ENCODE measurements around the gene PTPRR.

DNA sequence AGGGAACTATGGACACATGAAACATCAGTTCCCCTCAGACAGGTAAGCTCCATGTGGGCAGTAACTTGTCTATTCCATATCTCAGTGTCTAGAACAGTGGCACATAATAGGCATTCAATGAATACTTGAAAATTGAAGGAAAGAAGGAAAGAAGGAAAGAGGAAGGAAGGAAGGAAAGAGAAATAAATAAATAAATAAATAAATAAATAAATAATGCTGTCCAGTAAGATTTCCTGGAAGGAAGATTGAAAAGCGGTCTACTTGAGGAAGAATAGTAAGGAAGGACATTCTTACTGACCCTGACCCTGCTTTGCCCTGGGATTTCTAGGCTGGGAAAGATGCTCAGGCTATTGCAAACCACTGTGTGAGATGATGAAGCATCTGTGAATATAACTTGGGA is 91.5 kb downstream of the PTPRR start:
- TF ChIP-seq, protein P1, sequence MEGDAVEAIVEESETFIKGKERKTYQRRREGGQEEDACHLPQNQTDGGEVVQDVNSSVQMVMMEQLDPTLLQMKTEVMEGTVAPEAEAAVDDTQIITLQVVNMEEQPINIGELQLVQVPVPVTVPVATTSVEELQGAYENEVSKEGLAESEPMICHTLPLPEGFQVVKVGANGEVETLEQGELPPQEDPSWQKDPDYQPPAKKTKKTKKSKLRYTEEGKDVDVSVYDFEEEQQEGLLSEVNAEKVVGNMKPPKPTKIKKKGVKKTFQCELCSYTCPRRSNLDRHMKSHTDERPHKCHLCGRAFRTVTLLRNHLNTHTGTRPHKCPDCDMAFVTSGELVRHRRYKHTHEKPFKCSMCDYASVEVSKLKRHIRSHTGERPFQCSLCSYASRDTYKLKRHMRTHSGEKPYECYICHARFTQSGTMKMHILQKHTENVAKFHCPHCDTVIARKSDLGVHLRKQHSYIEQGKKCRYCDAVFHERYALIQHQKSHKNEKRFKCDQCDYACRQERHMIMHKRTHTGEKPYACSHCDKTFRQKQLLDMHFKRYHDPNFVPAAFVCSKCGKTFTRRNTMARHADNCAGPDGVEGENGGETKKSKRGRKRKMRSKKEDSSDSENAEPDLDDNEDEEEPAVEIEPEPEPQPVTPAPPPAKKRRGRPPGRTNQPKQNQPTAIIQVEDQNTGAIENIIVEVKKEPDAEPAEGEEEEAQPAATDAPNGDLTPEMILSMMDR (CRISPR knock-in tag; IDR thresholded peaks at IDR 0.05) = no peak
- TF ChIP-seq NBN (conservative IDR thresholded peaks at IDR 0.05) = no peak
- TF ChIP-seq FOXP1 (IDR thresholded peaks at IDR 0.05) = no peak
- TF ChIP-seq FOXP1 (CRISPR knock-in tag; IDR thresholded peaks at IDR 0.05) = no peak
- no peak for TF ChIP-seq EZH2 (conservative IDR thresholded peaks at IDR 0.05; ENCODE audit: low read depth, low read length)
- no peak for TF ChIP-seq NR2F1 (CRISPR knock-in tag; IDR thresholded peaks at IDR 0.05)
- TF ChIP-seq CBFB (CRISPR knock-in tag; IDR thresholded peaks at IDR 0.05) = no peak
- TF ChIP-seq KDM1A (CRISPR knock-in tag; IDR thresholded peaks at IDR 0.05) = no peak
- no peak for TF ChIP-seq SRF (IDR thresholded peaks at IDR 0.05; ENCODE audit: low read depth, low read length)
- TF ChIP-seq, protein P2, sequence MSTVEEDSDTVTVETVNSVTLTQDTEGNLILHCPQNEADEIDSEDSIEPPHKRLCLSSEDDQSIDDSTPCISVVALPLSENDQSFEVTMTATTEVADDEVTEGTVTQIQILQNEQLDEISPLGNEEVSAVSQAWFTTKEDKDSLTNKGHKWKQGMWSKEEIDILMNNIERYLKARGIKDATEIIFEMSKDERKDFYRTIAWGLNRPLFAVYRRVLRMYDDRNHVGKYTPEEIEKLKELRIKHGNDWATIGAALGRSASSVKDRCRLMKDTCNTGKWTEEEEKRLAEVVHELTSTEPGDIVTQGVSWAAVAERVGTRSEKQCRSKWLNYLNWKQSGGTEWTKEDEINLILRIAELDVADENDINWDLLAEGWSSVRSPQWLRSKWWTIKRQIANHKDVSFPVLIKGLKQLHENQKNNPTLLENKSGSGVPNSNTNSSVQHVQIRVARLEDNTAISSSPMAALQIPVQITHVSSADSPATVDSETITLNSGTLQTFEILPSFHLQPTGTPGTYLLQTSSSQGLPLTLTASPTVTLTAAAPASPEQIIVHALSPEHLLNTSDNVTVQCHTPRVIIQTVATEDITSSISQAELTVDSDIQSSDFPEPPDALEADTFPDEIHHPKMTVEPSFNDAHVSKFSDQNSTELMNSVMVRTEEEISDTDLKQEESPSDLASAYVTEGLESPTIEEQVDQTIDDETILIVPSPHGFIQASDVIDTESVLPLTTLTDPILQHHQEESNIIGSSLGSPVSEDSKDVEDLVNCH (CRISPR knock-in tag; IDR thresholded peaks at IDR 0.05) = no peak
- TF ChIP-seq POLR2AphosphoS5 (IDR thresholded peaks at IDR 0.05; ENCODE audit: low read depth, low read length) = no peak
- TF ChIP-seq, protein P3, sequence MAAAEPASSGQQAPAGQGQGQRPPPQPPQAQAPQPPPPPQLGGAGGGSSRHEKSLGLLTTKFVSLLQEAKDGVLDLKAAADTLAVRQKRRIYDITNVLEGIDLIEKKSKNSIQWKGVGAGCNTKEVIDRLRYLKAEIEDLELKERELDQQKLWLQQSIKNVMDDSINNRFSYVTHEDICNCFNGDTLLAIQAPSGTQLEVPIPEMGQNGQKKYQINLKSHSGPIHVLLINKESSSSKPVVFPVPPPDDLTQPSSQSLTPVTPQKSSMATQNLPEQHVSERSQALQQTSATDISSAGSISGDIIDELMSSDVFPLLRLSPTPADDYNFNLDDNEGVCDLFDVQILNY (CRISPR knock-in tag; conservative IDR thresholded peaks at IDR 0.05) = no peak

Measured in HepG2 (cell line).